HT-29 (cell line): ENCODE results near the gene UBE2E2. TPM values are rescaled to one million over a fixed set of nuclear protein-coding genes. Genes with fewer than 3 reads are reported as not detected.

Source experiments
- DNase-seq: peaks from one replicate; pipeline ENCODE4 v3.0.0-alpha.2; 2015; ENCODE audit warnings: low spot score
- total RNA-seq: library from RNA; depleted of rRNA; stranded (reverse); fragments of >200 nt; shearing (Covaris generic); gene quantifications from 2 replicates; pipeline ENCODE4 v1.2.3, GENCODE V29; 2014

UBE2E2 gene
- total RNA-seq, 1 experiment from 2014 or later = 8.2 TPM

- no peak for DNase-seq
Measured at GRCh38 chr3:23580096-23580713, 377.1 kb downstream of the UBE2E2 start.

GRCh38 chr3:23583980-23584740 is 381.0 kb downstream of the UBE2E2 start:
- DNase-seq = no peak

- DNase-seq = no peak
Measured at GRCh38 chr3:23587513-23587912, 384.4 kb downstream of the UBE2E2 start.

GRCh38 chr3:23588547-23588946 is 385.4 kb downstream of the UBE2E2 start:
- DNase-seq = no peak

GRCh38 chr3:23589602-23590001 is 386.5 kb downstream of the UBE2E2 start:
- no peak for DNase-seq

GRCh38 chr3:23590424-23591273 is 387.5 kb downstream of the UBE2E2 start:
- DNase-seq = no peak

GRCh38 chr3:23591374-23591773 is 388.2 kb downstream of the UBE2E2 start:
- DNase-seq = no peak

GRCh38 chr3:23592961-23593931 is 390.1 kb downstream of the UBE2E2 start:
- DNase-seq = no peak

GRCh38 chr3:23594066-23594465 is 390.9 kb downstream of the UBE2E2 start:
- no peak for DNase-seq

- no peak for DNase-seq
Measured at GRCh38 chr3:23594894-23595670, 392.0 kb downstream of the UBE2E2 start.

GRCh38 chr3:23595851-23596250 is 392.7 kb downstream of the UBE2E2 start:
- DNase-seq = no peak

- DNase-seq = no peak
Measured at GRCh38 chr3:23600167-23600871, 397.2 kb downstream of the UBE2E2 start.

- no peak for DNase-seq
Measured at GRCh38 chr3:23601091-23601822, 398.1 kb downstream of the UBE2E2 start.

GRCh38 chr3:23602971-23603370 is 399.8 kb downstream of the UBE2E2 start:
- DNase-seq = no peak

- no peak for DNase-seq
Measured at GRCh38 chr3:23607184-23607847, 404.2 kb downstream of the UBE2E2 start.

- no peak for DNase-seq
Measured at GRCh38 chr3:23608650-23609049, 405.5 kb downstream of the UBE2E2 start.

GRCh38 chr3:23611737-23612295 is 408.7 kb downstream of the UBE2E2 start:
- DNase-seq = no peak

GRCh38 chr3:23612296-23612891 is 409.3 kb downstream of the UBE2E2 start:
- DNase-seq = no peak
